HepG2 (cell line): ENCODE results near the gene SRRM2. TPM values are rescaled to one million over a fixed set of nuclear protein-coding genes. Genes with fewer than 3 reads are reported as not detected.

Source experiments
- CENPT ChIP-seq: sonication (generic); formaldehyde crosslinking; IDR thresholded peaks from 2 replicates; pipeline ENCODE4 v1.8.0; 2022; ENCODE audit warnings: low read depth, mild to moderate bottlenecking, moderate library complexity, missing genetic modification reagents
- ESRRA ChIP-seq: sonication (generic); formaldehyde crosslinking; IDR thresholded peaks from 2 replicates; pipeline ENCODE4 v1.5.1; 2020; ENCODE audit warnings: mild to moderate bottlenecking, low read depth, missing genetic modification reagents
- EZH2 ChIP-seq: conservative IDR thresholded peaks from 2 replicates; pipeline ENCODE4 v1.6.1; 2012; ENCODE audit warnings: mild to moderate bottlenecking, low read depth, low read length, moderate library complexity
- GTF3A ChIP-seq: sonication (generic); formaldehyde crosslinking; conservative IDR thresholded peaks from 2 replicates; pipeline ENCODE4 v1.4.0; 2020; ENCODE audit warnings: mild to moderate bottlenecking, missing genetic modification reagents
- ISL2 ChIP-seq: sonication (generic); formaldehyde crosslinking; IDR thresholded peaks from 2 replicates; pipeline ENCODE4 v1.5.0; 2020; ENCODE audit warnings: missing genetic modification reagents
- MYPOP ChIP-seq: sonication (generic); formaldehyde crosslinking; IDR thresholded peaks from 2 replicates; pipeline ENCODE4 v1.8.1; 2023; ENCODE audit warnings: mild to moderate bottlenecking, moderate library complexity, missing genetic modification reagents
- POGZ ChIP-seq: sonication (generic); formaldehyde crosslinking; IDR thresholded peaks from 2 replicates; pipeline ENCODE4 v1.4.0; 2020; ENCODE audit warnings: mild to moderate bottlenecking, missing genetic modification reagents
- RAD21 ChIP-seq: fragments of 450-650 bp; formaldehyde crosslinking; IDR thresholded peaks from 2 replicates; pipeline ENCODE4 v1.5.0; 2020; ENCODE audit warnings: mild to moderate bottlenecking
- RBFOX2 ChIP-seq: fragments of 200-400 bp; formaldehyde crosslinking; IDR thresholded peaks from 2 replicates; pipeline ENCODE4 v1.6.1; 2017; ENCODE audit warnings: low read depth, mild to moderate bottlenecking, low read length
- RBM39 ChIP-seq: fragments of 200-400 bp; formaldehyde crosslinking; IDR thresholded peaks from one replicate; pipeline ENCODE4 v1.6.1; 2018; ENCODE audit warnings: antibody characterized with exemption, mild to moderate bottlenecking, low read depth, low read length; ENCODE audit not compliant: poor library complexity, severe bottlenecking
- RFX5 ChIP-seq: IDR thresholded peaks from 2 replicates; pipeline ENCODE4 v1.6.1; 2011; ENCODE audit warnings: low read depth, low read length, improper control_type of control experiment
- SYNCRIP ChIP-seq: fragments of 200-400 bp; formaldehyde crosslinking; IDR thresholded peaks from 2 replicates; pipeline ENCODE4 v1.6.1; 2018; ENCODE audit warnings: mild to moderate bottlenecking, low read depth, low read length; ENCODE audit not compliant: insufficient read depth
- XRCC5 ChIP-seq: fragments of 200-400 bp; formaldehyde crosslinking; optimal IDR thresholded peaks from 2 replicates; pipeline ENCODE3; 2017; ENCODE audit warnings: mild to moderate bottlenecking, low read length
- ZFP36 ChIP-seq: fragments of 150-350 bp; IDR thresholded peaks from 2 replicates; pipeline ENCODE4 v1.6.1; 2018; ENCODE audit warnings: borderline replicate concordance, low read length, low read depth; ENCODE audit not compliant: partially characterized antibody
- ZNF142 ChIP-seq: sonication (generic); formaldehyde crosslinking; IDR thresholded peaks from 2 replicates; pipeline ENCODE4 v1.4.0; 2020; ENCODE audit warnings: missing genetic modification reagents
- ZNF230 ChIP-seq: sonication (generic); formaldehyde crosslinking; IDR thresholded peaks from 2 replicates; pipeline ENCODE4 v1.4.0; 2020; ENCODE audit warnings: mild to moderate bottlenecking, missing genetic modification reagents
- ZNF24 ChIP-seq: fragments of 450-650 bp; IDR thresholded peaks from 2 replicates; pipeline ENCODE4 v1.6.1; 2017; ENCODE audit warnings: antibody characterized with exemption, mild to moderate bottlenecking
- ZNF552 ChIP-seq: sonication (generic); formaldehyde crosslinking; IDR thresholded peaks from 2 replicates; pipeline ENCODE4 v1.9.0; 2022; ENCODE audit warnings: missing genetic modification reagents, mild to moderate bottlenecking, borderline replicate concordance
- ZNF597 ChIP-seq: sonication (generic); formaldehyde crosslinking; IDR thresholded peaks from 2 replicates; pipeline ENCODE4 v1.5.0; 2020; ENCODE audit warnings: missing genetic modification reagents
- ZNF614 ChIP-seq: IDR thresholded peaks from 2 replicates; pipeline ENCODE4 v1.6.1; 2018; ENCODE audit warnings: missing biosample characterization, missing genetic modification reagents, inconsistent platforms, borderline replicate concordance
- ZNF639 ChIP-seq: conservative IDR thresholded peaks from 2 replicates; pipeline ENCODE4 v1.6.1; 2018; ENCODE audit warnings: missing genetic modification reagents
- polyA plus RNA-seq, 8 experiments: library from polyadenylated mRNA; depleted of rRNA in 3 of 8; stranded (reverse) in 7 of 8; unstranded in 1 of 8; fragments of >200 nt; fragmentation: Illumina TruSeq in 4 of 8; extraction: Trizol in 4 of 8; gene quantifications; 2 replicates each; pipeline versions ENCODE4 v1.2.1 to v1.2.3, GENCODE V29; 2011 to 2016; ENCODE audit warnings: low read depth in 4 of 8, missing spikeins in 1 of 8, mixed read lengths in 1 of 8; ENCODE audit not compliant: insufficient read depth in 1 of 8
- total RNA-seq, 5 experiments: library from RNA; depleted of rRNA; stranded (reverse); fragments of >200 nt; fragmentation: Illumina TruSeq; extraction: Trizol; gene quantifications; 2 replicates each; pipeline ENCODE4 v1.2.3, GENCODE V29; 2016; ENCODE audit warnings: low read depth in 1 of 5

SRRM2 gene
- total and polyA plus RNA-seq, 2 of the 13 experiments (the other 11 are each of a cell fraction or from before 2014, with no cell fraction given): 50.4 to 112 TPM

GRCh38 chr16:2777231-2777902, 24.9 kb downstream of the SRRM2 start, which contains the start of gene ELOB (continued):
- TF ChIP-seq GTF3A (CRISPR knock-in tag) (no peak), ISL2 (peak; percentile 55; the same call in 1 of the 2 replicates), POGZ (CRISPR knock-in tag) (peak; percentile 29; the same call in 1 of the 2 replicates), ESRRA (0 out of 2 replicates have a peak, but pooled peaks have one; percentile 8), CENPT (no peak), ZNF639 (CRISPR knock-in tag) (no peak), ZNF614 (CRISPR knock-in tag) (no peak; the same call in 1 of the 2 replicates), MYPOP (CRISPR knock-in tag) (no peak), RFX5 (no peak), RBFOX2 (peak; percentile 97), ZNF552 (CRISPR knock-in tag) (no peak), SYNCRIP (no peak), ZFP36 (no peak), RBM39 (peak; percentile 78), EZH2 (no peak), RAD21 (CRISPR knock-in tag) (peak; percentile 53; the same call in 1 of the 2 replicates), ZNF24 (no peak), ZNF230 (CRISPR knock-in tag) (no peak), XRCC5 (peak; percentile 59), ZNF142 (no peak), ZNF597 (CRISPR knock-in tag) (no peak)
